HepG2 (cell line): ENCODE measurements around the gene MYO1G. TPM values are rescaled to one million over a fixed set of nuclear protein-coding genes. Genes with fewer than 3 reads are reported as not detected.

Experiments
- FLYWCH1 ChIP-seq: sonication (generic); formaldehyde crosslinking; IDR thresholded peaks from 2 replicates; pipeline ENCODE4 v1.8.1; 2023; ENCODE audit warnings: mild to moderate bottlenecking, missing genetic modification reagents
- FOXC1 ChIP-seq: sonication (generic); formaldehyde crosslinking; IDR thresholded peaks from 2 replicates; pipeline ENCODE4 v1.8.0; 2022; ENCODE audit warnings: mild to moderate bottlenecking, missing genetic modification reagents, borderline replicate concordance
- LCORL ChIP-seq, 2 experiments: fragments of 450-650 bp in 1 of 2; sonication (generic) in 1 of 2; formaldehyde crosslinking in 1 of 2; IDR thresholded peaks; 2 replicates each; pipeline versions ENCODE4 v1.5.0 to v1.6.1; 2017 to 2020; ENCODE audit warnings: antibody characterized with exemption in 1 of 2, missing genetic modification reagents in 1 of 2
- NFIB ChIP-seq: sonication (generic); formaldehyde crosslinking; IDR thresholded peaks from 2 replicates; pipeline ENCODE4 v1.9.0; 2021; ENCODE audit warnings: missing genetic modification reagents, mild to moderate bottlenecking, borderline replicate concordance
- POGZ ChIP-seq: sonication (generic); formaldehyde crosslinking; IDR thresholded peaks from 2 replicates; pipeline ENCODE4 v1.4.0; 2020; ENCODE audit warnings: mild to moderate bottlenecking, missing genetic modification reagents
- POLR2G ChIP-seq: fragments of 200-400 bp; formaldehyde crosslinking; IDR thresholded peaks from 2 replicates; pipeline ENCODE4 v1.6.1; 2018; ENCODE audit warnings: mild to moderate bottlenecking, low read depth, low read length, moderate library complexity
- SAP130 ChIP-seq: IDR thresholded peaks from 2 replicates; pipeline ENCODE4 v1.6.1; 2016; ENCODE audit warnings: low read depth
- TBL1XR1 ChIP-seq: fragments of 150-350 bp; IDR thresholded peaks from 2 replicates; pipeline ENCODE4 v1.6.1; 2014; ENCODE audit warnings: borderline replicate concordance, low read length; ENCODE audit not compliant: partially characterized antibody
- TGIF2 ChIP-seq: IDR thresholded peaks from 2 replicates; pipeline ENCODE4 v1.6.1; 2016; ENCODE audit warnings: control low read depth, missing compliant biosample characterization
- THAP11 ChIP-seq: IDR thresholded peaks from 2 replicates; pipeline ENCODE4 v1.6.1; 2016; ENCODE audit warnings: missing biosample characterization, missing genetic modification reagents
- YEATS2 ChIP-seq: sonication (generic); formaldehyde crosslinking; IDR thresholded peaks from 2 replicates; pipeline ENCODE4 v1.4.0; 2020; ENCODE audit warnings: missing genetic modification reagents, borderline replicate concordance
- ZFP1 ChIP-seq: IDR thresholded peaks from 2 replicates; pipeline ENCODE4 v1.6.1; 2016
- ZNF230 ChIP-seq: sonication (generic); formaldehyde crosslinking; IDR thresholded peaks from 2 replicates; pipeline ENCODE4 v1.4.0; 2020; ENCODE audit warnings: mild to moderate bottlenecking, missing genetic modification reagents
- ZNF33A ChIP-seq: sonication (generic); formaldehyde crosslinking; IDR thresholded peaks from 2 replicates; pipeline ENCODE4 v1.5.1; 2020; ENCODE audit warnings: missing genetic modification reagents, mild to moderate bottlenecking, moderate library complexity, borderline replicate concordance
- polyA plus RNA-seq, 8 experiments: library from polyadenylated mRNA; depleted of rRNA in 3 of 8; stranded (reverse) in 7 of 8; unstranded in 1 of 8; fragments of >200 nt; fragmentation: Illumina TruSeq in 4 of 8; extraction: Trizol in 4 of 8; gene quantifications; 2 replicates each; pipeline versions ENCODE4 v1.2.1 to v1.2.3, GENCODE V29; 2011 to 2016; ENCODE audit warnings: low read depth in 4 of 8, missing spikeins in 1 of 8, mixed read lengths in 1 of 8; ENCODE audit not compliant: insufficient read depth in 1 of 8
- total RNA-seq, 5 experiments: library from RNA; depleted of rRNA; stranded (reverse); fragments of >200 nt; fragmentation: Illumina TruSeq; extraction: Trizol; gene quantifications; 2 replicates each; pipeline ENCODE4 v1.2.3, GENCODE V29; 2016; ENCODE audit warnings: low read depth in 1 of 5
- TF ChIP-seq, protein P1 (sequence below), 2 experiments: fragments of 450-650 bp in 1 of 2; sonication (generic) in 1 of 2; formaldehyde crosslinking in 1 of 2; IDR thresholded peaks; 2 replicates each; pipeline versions ENCODE4 v1.6.1 to v1.8.0; 2016 to 2022; ENCODE audit warnings: antibody characterized with exemption in 1 of 2, mild to moderate bottlenecking in 1 of 2, missing genetic modification reagents in 1 of 2
- TF ChIP-seq, protein P2 (sequence below): sonication (generic); formaldehyde crosslinking; IDR thresholded peaks from 2 replicates; pipeline ENCODE4 v1.8.0; 2022; ENCODE audit warnings: low read depth, missing genetic modification reagents
- TF ChIP-seq, protein P3 (sequence below): IDR thresholded peaks from 2 replicates; pipeline ENCODE4 v1.6.1; 2016; ENCODE audit warnings: low read depth, borderline replicate concordance

Gene MYO1G
- total and polyA plus RNA-seq, 2 of the 13 experiments (the other 11 are each of a cell fraction or from before 2014, with no cell fraction given), result 0.29 to 1.1 TPM

DNA sequence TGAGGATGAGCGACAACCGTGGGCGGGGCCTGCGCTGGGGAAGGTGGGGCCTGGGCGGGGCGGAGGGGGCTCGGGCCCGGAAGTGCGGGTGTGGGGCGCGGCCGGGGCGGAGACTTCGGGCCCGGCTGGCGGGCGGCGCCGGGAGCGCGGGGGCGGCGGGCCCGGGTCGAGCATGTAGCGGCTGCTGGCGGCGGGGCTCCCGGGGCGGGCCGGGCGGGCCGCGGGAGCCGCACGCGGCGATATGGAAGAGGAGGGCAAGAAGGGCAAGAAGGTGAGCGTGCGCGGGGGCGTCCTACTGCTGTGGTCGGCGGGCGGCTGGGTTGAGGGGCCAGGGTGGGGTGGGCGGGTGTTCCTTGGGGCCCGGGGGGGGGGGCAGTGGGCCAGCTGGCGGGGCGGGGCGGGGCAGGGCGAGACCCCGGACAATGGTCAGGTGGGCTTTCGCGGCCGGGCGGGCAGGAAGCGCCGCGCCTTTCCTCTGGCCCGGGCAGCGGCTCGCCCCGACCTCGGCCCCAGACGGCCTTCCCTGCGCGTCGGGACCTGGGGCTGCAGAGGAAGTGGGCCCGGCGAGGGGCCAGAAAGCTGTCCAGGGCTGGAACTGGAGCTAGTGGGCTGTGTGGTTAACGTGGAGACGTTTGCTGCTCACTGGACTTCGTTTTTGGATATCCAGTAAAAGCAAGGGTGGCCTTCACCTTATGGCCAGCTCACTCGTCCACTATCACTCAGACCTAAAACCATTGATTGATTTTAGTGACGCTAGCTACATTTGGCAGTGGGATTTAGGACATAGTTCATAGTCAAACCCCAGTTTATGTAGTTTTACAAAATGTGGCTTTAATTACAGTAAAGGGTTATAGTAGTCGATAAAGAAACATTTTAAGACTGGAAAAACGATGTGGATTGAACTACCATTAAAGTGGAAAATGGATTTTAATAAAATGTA is 21.5 kb upstream of the MYO1G start, which contains the start of gene CCM2 (continued):
- TF ChIP-seq, protein P1, sequence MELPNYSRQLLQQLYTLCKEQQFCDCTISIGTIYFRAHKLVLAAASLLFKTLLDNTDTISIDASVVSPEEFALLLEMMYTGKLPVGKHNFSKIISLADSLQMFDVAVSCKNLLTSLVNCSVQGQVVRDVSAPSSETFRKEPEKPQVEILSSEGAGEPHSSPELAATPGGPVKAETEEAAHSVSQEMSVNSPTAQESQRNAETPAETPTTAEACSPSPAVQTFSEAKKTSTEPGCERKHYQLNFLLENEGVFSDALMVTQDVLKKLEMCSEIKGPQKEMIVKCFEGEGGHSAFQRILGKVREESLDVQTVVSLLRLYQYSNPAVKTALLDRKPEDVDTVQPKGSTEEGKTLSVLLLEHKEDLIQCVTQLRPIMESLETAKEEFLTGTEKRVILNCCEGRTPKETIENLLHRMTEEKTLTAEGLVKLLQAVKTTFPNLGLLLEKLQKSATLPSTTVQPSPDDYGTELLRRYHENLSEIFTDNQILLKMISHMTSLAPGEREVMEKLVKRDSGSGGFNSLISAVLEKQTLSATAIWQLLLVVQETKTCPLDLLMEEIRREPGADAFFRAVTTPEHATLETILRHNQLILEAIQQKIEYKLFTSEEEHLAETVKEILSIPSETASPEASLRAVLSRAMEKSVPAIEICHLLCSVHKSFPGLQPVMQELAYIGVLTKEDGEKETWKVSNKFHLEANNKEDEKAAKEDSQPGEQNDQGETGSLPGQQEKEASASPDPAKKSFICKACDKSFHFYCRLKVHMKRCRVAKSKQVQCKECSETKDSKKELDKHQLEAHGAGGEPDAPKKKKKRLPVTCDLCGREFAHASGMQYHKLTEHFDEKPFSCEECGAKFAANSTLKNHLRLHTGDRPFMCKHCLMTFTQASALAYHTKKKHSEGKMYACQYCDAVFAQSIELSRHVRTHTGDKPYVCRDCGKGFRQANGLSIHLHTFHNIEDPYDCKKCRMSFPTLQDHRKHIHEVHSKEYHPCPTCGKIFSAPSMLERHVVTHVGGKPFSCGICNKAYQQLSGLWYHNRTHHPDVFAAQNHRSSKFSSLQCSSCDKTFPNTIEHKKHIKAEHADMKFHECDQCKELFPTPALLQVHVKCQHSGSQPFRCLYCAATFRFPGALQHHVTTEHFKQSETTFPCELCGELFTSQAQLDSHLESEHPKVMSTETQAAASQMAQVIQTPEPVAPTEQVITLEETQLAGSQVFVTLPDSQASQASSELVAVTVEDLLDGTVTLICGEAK (IDR thresholded peaks at IDR 0.05), result no peak
- TF ChIP-seq, protein P1 (CRISPR knock-in tag; IDR thresholded peaks at IDR 0.05), result 0 out of 2 replicates have a peak, but pooled peaks have one; percentile 21
- 0 out of 2 replicates have a peak, but pooled peaks have one; percentile 25 for TF ChIP-seq TGIF2
- TF ChIP-seq ZFP1, result no peak
- TF ChIP-seq POGZ (CRISPR knock-in tag), result peak; percentile 6; the same call in 1 of the 2 replicates
- TF ChIP-seq ZNF33A (CRISPR knock-in tag), result no peak
- no peak for TF ChIP-seq THAP11 (CRISPR knock-in tag)
- TF ChIP-seq, protein P2, sequence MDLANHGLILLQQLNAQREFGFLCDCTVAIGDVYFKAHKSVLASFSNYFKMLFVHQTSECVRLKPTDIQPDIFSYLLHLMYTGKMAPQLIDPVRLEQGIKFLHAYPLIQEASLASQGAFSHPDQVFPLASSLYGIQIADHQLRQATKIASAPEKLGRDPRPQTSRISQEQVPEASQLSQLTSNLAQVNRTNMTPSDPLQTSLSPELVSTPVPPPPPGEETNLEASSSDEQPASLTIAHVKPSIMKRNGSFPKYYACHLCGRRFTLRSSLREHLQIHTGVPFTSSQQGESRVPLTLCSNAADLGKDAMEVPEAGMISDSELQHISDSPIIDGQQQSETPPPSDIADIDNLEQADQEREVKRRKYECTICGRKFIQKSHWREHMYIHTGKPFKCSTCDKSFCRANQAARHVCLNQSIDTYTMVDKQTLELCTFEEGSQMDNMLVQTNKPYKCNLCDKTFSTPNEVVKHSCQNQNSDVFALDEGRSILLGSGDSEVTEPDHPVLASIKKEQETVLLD (CRISPR knock-in tag), result peak; percentile 47; the same call in 1 of the 2 replicates
- peak; percentile 57; the same call in 1 of the 2 replicates for TF ChIP-seq ZNF230 (CRISPR knock-in tag)
- TF ChIP-seq FLYWCH1 (CRISPR knock-in tag), result no peak
- TF ChIP-seq FOXC1 (CRISPR knock-in tag), result 0 out of 2 replicates have a peak, but pooled peaks have one; percentile 32
- TF ChIP-seq NFIB (CRISPR knock-in tag), result 0 out of 2 replicates have a peak, but pooled peaks have one; percentile 25
- TF ChIP-seq YEATS2, result 0 out of 2 replicates have a peak, but pooled peaks have one; percentile 11
- no peak for TF ChIP-seq TBL1XR1
- TF ChIP-seq, protein P3, sequence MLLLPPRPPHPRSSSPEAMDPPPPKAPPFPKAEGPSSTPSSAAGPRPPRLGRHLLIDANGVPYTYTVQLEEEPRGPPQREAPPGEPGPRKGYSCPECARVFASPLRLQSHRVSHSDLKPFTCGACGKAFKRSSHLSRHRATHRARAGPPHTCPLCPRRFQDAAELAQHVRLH (CRISPR knock-in tag), result no peak
- TF ChIP-seq LCORL (IDR thresholded peaks at IDR 0.05), result no peak
- peak; percentile 59; the same call in 1 of the 2 replicates for TF ChIP-seq LCORL (CRISPR knock-in tag; IDR thresholded peaks at IDR 0.05)
- TF ChIP-seq POLR2G, result 0 out of 2 replicates have a peak, but pooled peaks have one; percentile 39
- peak; percentile 36 for TF ChIP-seq SAP130
